Activated CD8-positive, alpha-beta memory T cell treated with anti-CD3 and anti-CD28 coated beads for 4 hours (primary cell): ENCODE measurements around the gene PJA1.

Source experiments
- DNase-seq, 2 donors: peaks; one replicate each; pipeline ENCODE4 v3.0.0-alpha.2; 2020; ENCODE audit warnings: low read depth in 2 of 2

Gene PJA1

GRCh38 chrX:69165087-69165651 lies at the start of gene PJA1:
PJA1 (minus strand) TSS chrX:69165453; CDS start chrX:69163073, 2,380 bp downstream.
- peak; percentile 35 to 50 for DNase-seq

- no peak for DNase-seq
Observed at GRCh38 chrX:69214463-69214862, 49.2 kb upstream of the PJA1 start.

GRCh38 chrX:69211701-69212100 lies 46.4 kb upstream of the PJA1 start:
- no peak for DNase-seq

- no peak for DNase-seq
Observed at GRCh38 chrX:69210581-69210980, 45.3 kb upstream of the PJA1 start.

- DNase-seq, result no peak
Observed at GRCh38 chrX:69207216-69207615, 42.0 kb upstream of the PJA1 start.

- no peak for DNase-seq
Observed at GRCh38 chrX:69203638-69204037, 38.4 kb upstream of the PJA1 start.

- DNase-seq, result no peak
Observed at GRCh38 chrX:69197690-69198089, 32.4 kb upstream of the PJA1 start.

- no peak for DNase-seq
Observed at GRCh38 chrX:69196666-69197065, 31.4 kb upstream of the PJA1 start.

GRCh38 chrX:69195810-69196209 lies 30.6 kb upstream of the PJA1 start:
- DNase-seq, result no peak

- DNase-seq, result no peak
Observed at GRCh38 chrX:69195192-69195591, 29.9 kb upstream of the PJA1 start.

- DNase-seq, result no peak
Observed at GRCh38 chrX:69192603-69193002, 27.4 kb upstream of the PJA1 start.

- DNase-seq, result no peak
Observed at GRCh38 chrX:69189576-69190371, 24.5 kb upstream of the PJA1 start.

GRCh38 chrX:69186651-69187050 lies 21.4 kb upstream of the PJA1 start:
- DNase-seq, result no peak

- DNase-seq, result no peak
Observed at GRCh38 chrX:69185886-69186285, 20.6 kb upstream of the PJA1 start.

- DNase-seq, result no peak
Observed at GRCh38 chrX:69185141-69185540, 19.9 kb upstream of the PJA1 start.

GRCh38 chrX:69182818-69183380 lies 17.6 kb upstream of the PJA1 start:
- no peak for DNase-seq

- no peak for DNase-seq
Observed at GRCh38 chrX:69179380-69179911, 14.2 kb upstream of the PJA1 start.

- no peak for DNase-seq
Observed at GRCh38 chrX:69178592-69178991, 13.3 kb upstream of the PJA1 start.

GRCh38 chrX:69177511-69178162 lies 12.4 kb upstream of the PJA1 start:
- DNase-seq, result no peak

GRCh38 chrX:69176053-69176452 lies 10.8 kb upstream of the PJA1 start:
- DNase-seq, result no peak

- no peak for DNase-seq
Observed at GRCh38 chrX:69173906-69174305, 8.7 kb upstream of the PJA1 start.

GRCh38 chrX:69172937-69173336 lies 7.7 kb upstream of the PJA1 start:
- DNase-seq, result no peak
